Activated CD4-positive, alpha-beta T cell treated with anti-CD3 and anti-CD28 coated beads for 48 hours (primary cell): Measurements from ENCODE around the gene CEBPB.
A peak's percentile ranks its signal among the peaks of the same experiment; 100 is the strongest.
"Not testable (repeated sequence)": the region's sequence is repeated elsewhere in the genome, so short reads cannot be mapped to it uniquely, and the experiment has no call there.

Experiments used
- DNase-seq: peaks from one replicate; pipeline ENCODE4 v3.0.0-alpha.2; 2020

Gene CEBPB

GRCh38 chr20:50170549-50171220 lies 19.9 kb upstream of the CEBPB start:
- DNase-seq = no peak

- DNase-seq = no peak
Measured at GRCh38 chr20:50172347-50173013, 18.1 kb upstream of the CEBPB start.

GRCh38 chr20:50174456-50174855 lies 16.2 kb upstream of the CEBPB start:
- DNase-seq = no peak

GRCh38 chr20:50175938-50176933 lies 14.4 kb upstream of the CEBPB start:
- no peak for DNase-seq

- not testable (repeated sequence) for DNase-seq
Measured at GRCh38 chr20:50178672-50179071, 12.0 kb upstream of the CEBPB start.

GRCh38 chr20:50181344-50181743 lies 9.3 kb upstream of the CEBPB start:
- no peak for DNase-seq

- DNase-seq = no peak
Measured at GRCh38 chr20:50182346-50182745, 8.3 kb upstream of the CEBPB start.

GRCh38 chr20:50185426-50185825 lies 5.2 kb upstream of the CEBPB start:
- no peak for DNase-seq

- peak; percentile 96 for DNase-seq
Measured at GRCh38 chr20:50186151-50186885, 4.3 kb upstream of the CEBPB start.

GRCh38 chr20:50186987-50187402 lies 3.6 kb upstream of the CEBPB start:
- DNase-seq = no peak

GRCh38 chr20:50187403-50188051 lies 3.1 kb upstream of the CEBPB start:
- DNase-seq = no peak

- DNase-seq = no peak
Measured at GRCh38 chr20:50188287-50188688, 2.3 kb upstream of the CEBPB start.

GRCh38 chr20:50188879-50189680 lies 1.6 kb upstream of the CEBPB start:
- no peak for DNase-seq

- DNase-seq = peak; percentile 45
Measured at GRCh38 chr20:50189681-50190250, 864 bp upstream of the CEBPB start.

- peak; percentile 68 for DNase-seq
Measured at GRCh38 chr20:50191065-50191543, 474 bp downstream of the CEBPB start.

- peak; percentile 66 for DNase-seq
Measured at GRCh38 chr20:50191544-50192363, 1.1 kb downstream of the CEBPB start.

- DNase-seq = peak; percentile 91
Measured at GRCh38 chr20:50192364-50193198, 2.0 kb downstream of the CEBPB start.

- DNase-seq = no peak
Measured at GRCh38 chr20:50193199-50193835, 2.7 kb downstream of the CEBPB start.
